Adrenal gland (tissue), 12 donors: ENCODE data around the gene SPATS2. TPM values are rescaled to one million over a fixed set of nuclear protein-coding genes. Genes with fewer than 3 reads are reported as not detected.

ENCODE experiments used
- DNase-seq, 7 donors: peaks; one replicate each; pipeline ENCODE4 v3.0.0-alpha.2; 2019 to 2020
- H3K27ac ChIP-seq, 5 donors: fragments of 200-600 bp; sonication (generic) in 4 of 5; 1 replicate in 3 of 5; 2 replicates in 2 of 5; pipeline versions ENCODE4 v1.5.1 to v1.8.0; 2016 to 2020; ENCODE audit warnings: mild to moderate bottlenecking in 1 of 5
- H3K27me3 ChIP-seq: fragments of 200-600 bp; 2 replicates; pipeline ENCODE4 v1.8.0; 2021
- H3K36me3 ChIP-seq, 2 donors: fragments of 200-600 bp; replicated peaks in 1 of 2; 1 replicate in 1 of 2; 2 replicates in 1 of 2; pipeline versions ENCODE4 v1.5.1 to v1.8.0; 2018 to 2022
- H3K4me1 ChIP-seq, 2 donors: fragments of 200-600 bp; replicated peaks in 1 of 2; 1 replicate in 1 of 2; 2 replicates in 1 of 2; pipeline versions ENCODE4 v1.5.1 to v1.8.0; 2018 to 2021
- H3K4me3 ChIP-seq, 4 donors: fragments of 200-600 bp; sonication (generic) in 3 of 4; one replicate each; pipeline ENCODE4 v1.5.1; 2016 to 2018
- H3K9me3 ChIP-seq, 3 donors: fragments of 200-600 bp; sonication (generic) in 1 of 3; replicated peaks in 1 of 3; 1 replicate in 2 of 3; 2 replicates in 1 of 3; pipeline versions ENCODE4 v1.5.1 to v1.8.0; 2016 to 2021
- CTCF ChIP-seq, 6 experiments: fragments of 450-650 bp in 4 of 6; fragments of 200-600 bp in 2 of 6; sonication (generic) in 1 of 6; IDR thresholded peaks; 1 replicate in 5 of 6; 2 replicates in 1 of 6; pipeline versions ENCODE4 v1.5.1 to v1.8.0; 2016 to 2021; ENCODE audit warnings: antibody characterized with exemption in 6 of 6, mild to moderate bottlenecking in 2 of 6, moderate library complexity in 1 of 6
- POLR2A ChIP-seq, 2 donors: fragments of 450-650 bp; IDR thresholded peaks; one replicate each; pipeline ENCODE4 v1.6.1; 2017; ENCODE audit warnings: antibody characterized with exemption in 2 of 2, mild to moderate bottlenecking in 2 of 2, moderate library complexity in 1 of 2
- WGBS, 4 donors: extraction: QIAGEN DNeasy Blood & Tissue Kit in 2 of 4; methylation state at CpG; one replicate each; pipeline versions ENCODE4 v1.1.5 to v1.1.7; 2013 to 2017; 5-methylcytosine and 5-hydroxymethylcytosine counted together
- intact Hi-C, 2 donors: fragments of 100-400 bp; cut with DNase I; formaldehyde crosslinking; loops; one replicate each; pipeline versions ENCODE4 v1.14.1 to v1.15.0; 2022 to 2023
- polyA plus RNA-seq, 3 donors: library from polyadenylated mRNA; stranded (reverse); fragments of 200-250 nt in 2 of 3; fragments of 350-450 nt in 1 of 3; fragmentation: Illumina TruSeq in 1 of 3; extraction: RNeasy Lipid Tissue Mini Kit (QIAGEN cat#74804) in 1 of 3; gene quantifications; one replicate each; pipeline ENCODE4 v1.2.3, GENCODE V29; 2013 to 2014
- total RNA-seq, 9 donors: library from RNA; depleted of rRNA in 4 of 9; stranded (reverse); fragments of >200 nt in 4 of 9; fragments of 120-200 nt in 1 of 9; fragmentation: NEBNext Ultra II Directional in 1 of 9; extraction: Animal tissue kit (Norgen Biotek cat#: 25700) in 1 of 9; gene quantifications; one replicate each; pipeline versions ENCODE4 v1.1.0 to v1.2.4, GENCODE V29; 2013 to 2023
- donor health status: healthy with polysubstance abuse.
- donor health status: Bipolar disorder and iron deficiency.
- donor health status: DM: yes; HTN: yes; CAD: no.
- donor health status: DM: no; HTN: no; CAD: no.
- donor health status: DM: no; HTN: no; CAD: no.
- donor health status: DM: yes; HTN: yes; CAD: no.

The SPATS2 gene
- total and polyA plus RNA-seq, 12 donors: 4.9 to 23.1 (median 15.1) TPM

- intact Hi-C loops: no loop called here
- 93 to 95% (median 94%) methylated on average over 6 to 12 of the region's 12 CpGs for WGBS, 4 donors
- Histone ChIP-seq H3K27me3 (no peaks in the 10 kb centered on the region), H3K9me3 (no peaks in the 10 kb centered on the region), H3K27ac (no peak overlapping the region), H3K36me3 (peaks cover 0 to 55% of the 10 kb centered on the region in 2 donors), H3K4me1 (peaks cover 9 to 21% of the 10 kb centered on the region in 2 donors), H3K4me3 (no peak overlapping the region)
- DNase-seq: no peak
- no peak for TF ChIP-seq POLR2A (IDR thresholded peaks at IDR 0.05)
Measured at GRCh38 chr12:49565406-49566265, 198.4 kb downstream of the SPATS2 start.

- DNase-seq: no peak
- Histone ChIP-seq H3K27ac (no peak overlapping the region), H3K36me3 (peaks cover 0 to 47% of the 10 kb centered on the region in 2 donors), H3K9me3 (no peaks in the 10 kb centered on the region), H3K4me3 (no peak overlapping the region), H3K4me1 (peaks cover 9 to 21% of the 10 kb centered on the region in 2 donors), H3K27me3 (no peaks in the 10 kb centered on the region)
- TF ChIP-seq CTCF (IDR thresholded peaks at IDR 0.05): no peak
- TF ChIP-seq POLR2A (IDR thresholded peaks at IDR 0.05): no peak
- 80 to 93% (median 91%) methylated on average over 1 to 13 of the region's 13 CpGs for WGBS, 4 donors
- intact Hi-C loops: no loop called here
Measured at GRCh38 chr12:49566361-49566760, 199.1 kb downstream of the SPATS2 start.

- peak overlapping the region; percentile 76 to 86 (median 80) for H3K4me3 ChIP-seq
- no peaks in the 10 kb centered on the region for H3K9me3 ChIP-seq
- intact Hi-C loops: no loop called here
- DNase-seq: no peak
- H3K36me3 ChIP-seq: peaks cover 0 to 38% of the 10 kb centered on the region in 2 donors
- WGBS, 4 donors: 2 to 12% (median 5%) methylated on average over 7 to 11 of the region's 11 CpGs
- H3K27me3 ChIP-seq: no peaks in the 10 kb centered on the region
- TF ChIP-seq CTCF (IDR thresholded peaks at IDR 0.05) (no peak), POLR2A (IDR thresholded peaks at IDR 0.05) (no peak)
- H3K27ac ChIP-seq: peak overlapping the region in 1 of 5 donors; percentile 95
- H3K4me1 ChIP-seq: peaks cover 9 to 21% of the 10 kb centered on the region in 2 donors
Measured at GRCh38 chr12:49567302-49567610, 200.0 kb downstream of the SPATS2 start.

GRCh38 chr12:49567611-49568441 lies 200.6 kb downstream of the SPATS2 start, which contains the start of gene MCRS1:
MCRS1 (minus strand) TSS chr12:49568142; CDS start chr12:49566731, 1,411 bp downstream.
- 0 to 1% (median 0%) methylated on average over 34 to 54 of the region's 54 CpGs for WGBS, 4 donors
- Histone ChIP-seq H3K36me3 (peaks cover 0 to 33% of the 10 kb centered on the region in 2 donors), H3K9me3 (no peaks in the 10 kb centered on the region), H3K4me3 (peak within 1 kb of the TSS; percentile 76 to 86 (median 80)), H3K4me1 (peaks cover 9 to 21% of the 10 kb centered on the region in 2 donors), H3K27me3 (no peaks in the 10 kb centered on the region), H3K27ac (peak within 1 kb of the TSS; percentile 58 to 95 (median 73))
- intact Hi-C loops: no loop called here
- TF ChIP-seq CTCF (IDR thresholded peaks at IDR 0.05) (no peak), POLR2A (IDR thresholded peaks at IDR 0.05) (peak in 1 of 2 donors; percentile 33)
- peak; percentile 85 to 95 (median 87) for DNase-seq
